Activated naive CD4-positive, alpha-beta T cell treated with Interleukin-2 at 50 U/mL for 16 hours (primary cell): ENCODE results near the gene OLFM3.

Experiments used
- DNase-seq: peaks from one replicate; pipeline ENCODE4 v3.0.0-alpha.2; 2020

Gene OLFM3

GRCh38 chr1:101843160-101843559 lies 153.6 kb downstream of the OLFM3 start:
- DNase-seq = no peak

GRCh38 chr1:101841824-101842223 lies 154.9 kb downstream of the OLFM3 start:
- no peak for DNase-seq

GRCh38 chr1:101835988-101836387 lies 160.7 kb downstream of the OLFM3 start:
- DNase-seq = no peak

GRCh38 chr1:101833312-101833711 lies 163.4 kb downstream of the OLFM3 start:
- DNase-seq = no peak

- DNase-seq = no peak
These were observed 170.3 kb downstream of the OLFM3 start for GRCh38 chr1:101826416-101826815.

- no peak for DNase-seq
These were observed 176.7 kb downstream of the OLFM3 start for GRCh38 chr1:101820071-101820470.

GRCh38 chr1:101816262-101816661 lies 180.5 kb downstream of the OLFM3 start:
- no peak for DNase-seq

GRCh38 chr1:101798417-101798816 lies 198.3 kb downstream of the OLFM3 start:
- DNase-seq = no peak

GRCh38 chr1:101797722-101798121 lies 199.0 kb downstream of the OLFM3 start:
- DNase-seq = no peak

GRCh38 chr1:101781201-101781831 lies 215.4 kb downstream of the OLFM3 start:
- no peak for DNase-seq

GRCh38 chr1:101769520-101769919 lies 227.2 kb downstream of the OLFM3 start:
- DNase-seq = no peak

- no peak for DNase-seq
These were observed 238.7 kb downstream of the OLFM3 start for GRCh38 chr1:101757985-101758384.

- no peak for DNase-seq
These were observed 240.3 kb downstream of the OLFM3 start for GRCh38 chr1:101756411-101756810.
